Stimulated activated naive CD8-positive, alpha-beta T cell treated with anti-CD3 and anti-CD28 coated beads, Interleukin-15, amount 100 ng/mL, for 72 hours (primary cell): ENCODE measurements around the gene GAPVD1.

Experiments
- ATAC-seq: fragments of 150-1000 bp; cut with Tn5 transposase; 2 replicates; pipeline ENCODE4 v1.10.0; 2021; ENCODE audit warnings: mild to moderate bottlenecking, moderate library complexity
- DNase-seq, 2 donors: peaks; one replicate each; pipeline ENCODE4 v3.0.0; 2021 to 2022
- H3K27ac Mint-ChIP-seq, 2 donors: one replicate each; pipeline ENCODE4 v1.8.0; 2022; ENCODE audit warnings: mild to moderate bottlenecking in 2 of 2, mixed read lengths in 2 of 2, moderate library complexity in 2 of 2
- H3K27me3 Mint-ChIP-seq: one replicate; pipeline ENCODE4 v1.8.0; 2022; ENCODE audit warnings: mixed read lengths
- H3K4me1 Mint-ChIP-seq: one replicate; pipeline ENCODE4 v1.8.0; 2022; ENCODE audit warnings: mild to moderate bottlenecking, mixed read lengths
- H3K4me3 Mint-ChIP-seq, 2 donors: one replicate each; pipeline ENCODE4 v1.8.0; 2022; ENCODE audit warnings: mild to moderate bottlenecking in 2 of 2, mixed read lengths in 2 of 2, moderate library complexity in 1 of 2
- H3K9me3 Mint-ChIP-seq, 2 donors: one replicate each; pipeline ENCODE4 v1.8.0; 2022; ENCODE audit warnings: mixed read lengths in 2 of 2

Gene GAPVD1

DNA sequence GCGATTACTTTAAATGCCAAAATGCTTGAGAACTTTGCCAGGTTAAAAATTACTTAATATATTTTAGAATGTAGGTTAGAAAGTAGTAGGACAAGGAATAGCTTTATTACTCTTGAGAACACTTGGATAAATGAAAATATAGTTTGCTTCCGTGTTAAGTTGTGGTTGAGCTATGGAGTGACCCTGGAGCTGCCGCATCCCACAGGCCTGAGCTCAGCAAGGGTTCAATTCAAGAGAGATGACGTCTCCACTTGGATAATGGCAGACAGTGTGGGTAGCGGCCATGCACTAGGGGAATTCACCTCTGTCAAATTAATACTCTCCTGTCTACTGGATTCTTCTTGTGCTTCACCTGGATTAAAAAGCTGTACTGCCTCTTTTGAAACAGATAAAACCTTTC lies 105.0 kb downstream of the GAPVD1 start:
- no peak overlapping the region for H3K27ac Mint-ChIP-seq
- ATAC-seq = no peak
- H3K4me3 Mint-ChIP-seq = no peak overlapping the region
- H3K4me1 Mint-ChIP-seq = peaks cover 4% of the 10 kb centered on the region
- no peak for DNase-seq
- H3K27me3 Mint-ChIP-seq = no peaks in the 10 kb centered on the region
- no peaks in the 10 kb centered on the region for H3K9me3 Mint-ChIP-seq

DNA sequence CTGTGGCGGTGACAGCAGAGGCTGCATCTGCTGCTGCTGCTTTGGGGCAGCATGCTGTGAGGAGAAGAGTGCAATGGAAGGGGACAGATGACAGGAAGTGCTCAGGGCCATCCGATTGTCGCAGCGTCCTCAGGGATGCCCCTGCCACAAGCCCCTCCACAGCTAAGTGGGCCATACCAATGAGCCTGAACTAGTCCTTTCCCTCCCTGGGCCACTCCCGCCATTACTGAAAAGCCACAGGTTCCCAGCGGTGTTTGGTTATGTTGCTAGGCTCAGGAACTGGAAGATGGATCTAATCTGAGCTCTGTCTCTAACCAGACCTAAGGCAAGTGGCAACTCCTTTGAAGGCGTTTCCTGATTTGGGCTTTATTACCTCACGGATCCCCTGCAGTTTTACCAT lies 109.2 kb downstream of the GAPVD1 start:
- Mint-ChIP-seq H3K4me3 (no peak overlapping the region), H3K27me3 (peaks cover 15% of the 10 kb centered on the region), H3K4me1 (peaks cover 14% of the 10 kb centered on the region), H3K9me3 (no peaks in the 10 kb centered on the region), H3K27ac (peak overlapping the region; percentile 7 to 61)
- ATAC-seq (no peak), DNase-seq (no peak)

DNA sequence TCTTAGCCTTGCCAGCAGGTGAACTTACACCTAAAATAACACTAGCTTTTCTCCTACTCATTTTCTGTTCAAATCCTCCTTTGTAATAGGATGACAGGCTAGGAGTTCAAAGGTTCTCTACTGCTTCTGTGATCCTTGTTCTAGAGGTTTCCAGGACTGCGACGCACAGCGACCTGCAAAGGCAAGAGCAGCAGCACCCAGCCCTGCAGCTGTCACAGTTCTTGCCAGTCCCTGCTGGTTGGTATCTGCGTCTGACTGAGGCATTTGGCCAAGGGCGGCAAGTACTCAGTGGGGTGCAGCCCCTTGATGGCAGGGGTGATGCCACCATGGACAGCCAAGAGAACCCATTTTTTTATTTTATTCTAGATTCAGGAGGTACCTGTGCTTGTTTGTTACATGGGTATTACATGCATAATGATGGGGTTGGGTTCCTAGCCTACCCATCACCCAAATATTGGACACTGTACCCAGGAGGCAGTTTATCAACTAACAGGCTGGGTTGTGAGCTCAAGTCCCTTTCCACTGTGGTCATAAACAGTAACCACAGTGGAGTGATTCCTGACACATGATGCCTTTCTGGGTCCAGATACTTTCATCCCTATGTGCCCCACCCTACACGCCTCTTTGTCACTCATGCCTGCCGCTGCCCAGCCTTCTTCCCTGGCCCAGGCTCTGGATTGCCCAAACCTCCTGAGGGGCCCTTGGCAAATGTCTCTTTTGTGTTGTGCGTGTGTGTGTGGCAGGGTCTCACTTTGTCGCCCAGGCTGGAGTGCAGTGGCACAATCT lies 111.0 kb downstream of the GAPVD1 start:
- Mint-ChIP-seq H3K27ac (no peak overlapping the region), H3K27me3 (peaks cover 16% of the 10 kb centered on the region), H3K4me1 (peaks cover 14% of the 10 kb centered on the region), H3K9me3 (no peaks in the 10 kb centered on the region), H3K4me3 (no peak overlapping the region)
- no peak for DNase-seq
- no peak for ATAC-seq

DNA sequence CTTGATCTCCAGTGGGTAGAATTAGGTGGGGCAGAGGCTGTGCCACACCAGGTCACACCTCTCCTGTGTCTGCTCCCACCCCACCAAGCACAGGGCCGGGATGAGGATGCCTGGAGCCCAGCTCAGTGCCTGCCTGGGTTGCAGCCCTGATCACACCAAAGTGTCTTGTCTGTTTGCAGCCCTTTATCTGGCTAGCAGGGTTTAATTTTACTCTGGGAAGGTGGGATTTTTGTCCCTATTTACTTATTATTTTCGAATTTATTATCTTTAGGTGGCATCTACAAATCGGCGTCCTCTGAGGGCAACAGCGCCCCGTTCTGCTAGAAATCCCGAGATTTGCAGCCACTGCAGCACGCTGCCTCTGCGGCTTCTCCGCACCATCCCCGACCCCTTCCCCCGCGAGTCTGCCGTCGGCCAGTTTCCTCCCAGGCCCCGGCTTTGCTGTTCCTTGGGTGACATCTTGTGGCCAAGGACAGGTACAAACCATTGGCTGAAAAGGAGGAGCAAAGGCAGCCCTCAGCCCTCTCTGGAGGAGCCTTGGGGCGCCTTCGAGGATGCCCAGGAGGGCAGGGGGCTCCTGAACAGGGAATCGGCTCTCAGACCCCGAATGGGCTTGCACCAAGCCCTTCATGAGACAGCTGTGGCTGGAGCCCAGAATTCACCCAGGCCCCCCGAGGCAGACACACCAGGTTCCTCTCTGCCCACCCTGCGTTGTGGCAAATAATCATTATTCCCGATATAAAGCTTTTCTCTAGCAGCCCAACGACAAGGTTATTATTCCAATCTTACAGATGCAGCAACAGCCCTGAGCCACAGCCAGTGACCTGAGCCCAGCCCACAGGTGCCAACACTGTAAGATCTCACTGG lies 113.0 kb downstream of the GAPVD1 start:
- Mint-ChIP-seq H3K9me3 (no peaks in the 10 kb centered on the region), H3K27ac (peak overlapping the region; percentile 61 to 76), H3K4me3 (peak overlapping the region; percentile 79 to 80), H3K4me1 (peaks cover 14% of the 10 kb centered on the region), H3K27me3 (peaks cover 33% of the 10 kb centered on the region)
- peak; percentile 65 to 79 for DNase-seq
- peak; percentile 95 for ATAC-seq

DNA sequence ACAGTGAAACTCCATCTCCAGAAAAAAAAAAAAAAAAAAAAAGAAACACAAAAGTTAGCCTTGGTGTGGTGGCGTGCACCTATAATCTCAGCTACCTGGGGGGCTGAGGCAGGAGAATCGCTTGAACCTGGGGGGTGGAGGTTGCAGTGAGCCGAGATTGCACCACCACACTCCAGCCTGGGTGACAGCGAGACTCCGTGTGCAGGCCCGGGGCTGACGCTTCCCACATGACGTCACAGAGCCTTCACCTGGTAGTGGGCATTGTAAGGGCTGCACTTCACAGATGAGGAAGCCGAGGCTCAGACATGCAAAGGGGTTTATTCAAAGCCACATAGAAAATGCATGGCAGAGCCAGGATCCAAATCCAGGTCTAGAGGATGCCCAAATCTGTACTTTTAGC lies 114.2 kb downstream of the GAPVD1 start:
- Mint-ChIP-seq H3K27me3 (peaks cover 33% of the 10 kb centered on the region), H3K4me1 (peaks cover 14% of the 10 kb centered on the region), H3K9me3 (no peaks in the 10 kb centered on the region), H3K27ac (no peak overlapping the region), H3K4me3 (no peak overlapping the region)
- ATAC-seq (no peak), DNase-seq (no peak)

DNA sequence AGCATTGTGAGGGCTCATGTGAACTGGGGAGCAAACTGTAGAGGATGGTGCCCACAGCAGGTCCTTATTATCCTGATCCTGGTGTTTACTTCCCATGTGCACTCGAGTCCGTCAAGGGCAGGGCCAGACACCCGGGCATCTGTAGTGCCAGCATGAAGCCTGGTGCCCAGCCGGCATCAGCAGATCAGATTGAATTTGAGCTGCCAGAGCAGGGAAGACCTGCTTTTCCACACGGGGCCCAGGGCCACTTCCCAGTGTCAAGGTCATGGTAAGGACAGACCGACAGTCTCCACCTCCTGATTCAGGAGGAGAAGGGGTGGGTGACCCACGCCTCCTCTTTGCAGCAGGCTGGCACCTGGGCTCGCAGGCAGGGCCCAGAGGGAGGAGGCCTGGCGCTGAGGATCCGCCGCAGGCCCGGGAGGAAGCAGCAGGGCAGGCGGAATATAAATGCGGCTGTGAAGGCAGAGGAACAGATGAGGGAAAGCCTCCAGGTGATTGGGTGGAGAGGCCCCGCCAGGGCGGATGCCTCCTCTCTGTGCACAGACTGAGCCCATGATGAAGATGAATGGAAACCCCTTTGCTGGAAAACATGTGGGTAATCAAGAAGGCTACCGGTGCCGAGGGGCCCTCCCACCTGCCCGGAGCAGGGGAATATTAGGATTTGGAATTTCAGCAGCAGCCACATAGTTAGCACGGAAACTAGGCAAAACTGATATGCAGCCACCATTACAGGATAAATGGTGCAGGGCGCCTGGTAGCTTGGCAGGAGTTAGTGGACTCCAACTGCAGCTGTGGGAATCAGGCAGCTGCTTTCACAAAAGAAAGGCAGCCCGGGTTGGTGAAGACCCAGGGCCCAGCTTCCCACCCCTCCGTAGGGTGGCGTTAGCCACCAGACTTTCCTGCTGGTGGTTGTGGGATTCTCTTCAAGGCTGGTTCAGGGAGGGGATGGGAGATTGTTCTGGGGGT lies 114.9 kb downstream of the GAPVD1 start:
- ATAC-seq = no peak
- Mint-ChIP-seq H3K4me3 (no peak overlapping the region), H3K27ac (peak overlapping the region in 1 of 2 donors; percentile 19), H3K9me3 (no peaks in the 10 kb centered on the region), H3K27me3 (peaks cover 33% of the 10 kb centered on the region), H3K4me1 (peaks cover 14% of the 10 kb centered on the region)
- DNase-seq = no peak

DNA sequence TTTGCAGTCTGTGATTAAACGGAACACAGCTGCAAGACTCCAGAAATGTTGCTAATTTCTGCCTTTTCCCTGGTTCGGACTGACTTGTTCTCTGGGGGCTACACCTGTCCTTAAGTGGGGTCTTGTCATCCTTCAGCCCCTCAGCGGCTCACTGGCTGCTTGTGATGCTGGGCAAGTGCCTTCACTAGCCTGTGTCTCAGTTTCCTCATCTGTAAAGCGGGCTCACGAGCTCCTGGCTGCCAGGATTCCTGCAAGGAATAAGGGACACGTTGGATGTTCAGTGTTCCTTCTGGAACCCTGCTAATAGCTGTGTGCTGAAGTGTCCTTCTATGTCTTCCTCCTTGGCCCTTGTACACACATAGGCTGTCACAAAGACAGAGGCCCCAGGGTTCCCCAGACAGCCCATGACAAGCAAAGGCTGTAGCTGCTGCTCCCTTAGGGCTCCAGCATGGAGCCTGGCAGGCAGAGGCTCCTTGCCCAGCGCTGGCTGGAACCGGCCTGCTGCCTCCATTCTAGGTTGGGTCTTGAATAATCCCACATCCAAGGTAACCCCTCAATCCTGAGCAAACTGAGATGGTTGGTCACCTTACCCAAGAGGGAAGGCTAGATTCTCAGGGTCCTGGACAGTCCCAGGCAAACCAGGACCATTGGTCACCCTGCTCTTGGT lies 116.1 kb downstream of the GAPVD1 start:
- no peaks in the 10 kb centered on the region for H3K9me3 Mint-ChIP-seq
- H3K4me1 Mint-ChIP-seq = peaks cover 14% of the 10 kb centered on the region
- no peak overlapping the region for H3K27ac Mint-ChIP-seq
- H3K27me3 Mint-ChIP-seq = peaks cover 33% of the 10 kb centered on the region
- ATAC-seq (no peak), DNase-seq (no peak)
- no peak overlapping the region for H3K4me3 Mint-ChIP-seq

DNA sequence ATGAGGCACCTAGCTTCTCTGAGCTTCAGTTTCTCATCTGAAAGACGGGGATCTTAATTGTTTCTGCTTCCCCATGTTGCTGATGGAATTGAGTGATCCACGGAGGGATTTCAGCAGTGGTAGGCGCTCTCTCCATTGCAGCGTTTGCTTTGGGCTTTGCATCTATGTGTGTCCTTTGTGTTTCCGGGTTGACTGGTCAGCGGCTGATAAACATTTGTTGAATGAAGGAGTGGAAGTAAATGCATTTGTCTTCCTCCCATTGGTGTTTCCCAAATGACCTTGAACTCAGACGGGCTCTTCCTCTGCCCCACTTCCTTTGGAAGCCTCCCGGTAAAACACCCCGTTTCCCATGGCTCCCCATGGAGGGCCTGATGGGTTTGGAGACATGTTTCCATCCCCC lies 117.2 kb downstream of the GAPVD1 start:
- peaks cover 33% of the 10 kb centered on the region for H3K27me3 Mint-ChIP-seq
- no peak for ATAC-seq
- no peak for DNase-seq
- peaks cover 14% of the 10 kb centered on the region for H3K4me1 Mint-ChIP-seq
- no peak overlapping the region for H3K4me3 Mint-ChIP-seq
- no peaks in the 10 kb centered on the region for H3K9me3 Mint-ChIP-seq
- H3K27ac Mint-ChIP-seq = no peak overlapping the region

DNA sequence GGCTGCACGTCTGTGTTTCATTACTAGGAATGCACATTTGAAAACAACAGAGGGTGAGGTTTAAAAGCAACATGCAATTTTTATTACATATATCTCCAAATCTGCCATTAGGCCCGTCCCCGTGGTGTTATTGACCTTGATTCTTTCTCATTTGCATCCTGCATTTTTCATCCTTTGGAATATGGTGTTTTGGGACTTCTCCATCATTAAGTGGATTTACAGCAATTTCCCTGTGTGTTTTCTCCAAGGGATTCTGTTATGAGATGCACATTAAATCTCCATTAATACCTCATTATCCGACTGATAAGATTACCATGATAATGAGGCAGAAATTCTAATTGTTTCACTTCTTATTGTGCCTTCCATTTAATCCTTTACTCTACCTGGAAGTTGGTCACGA lies 117.6 kb downstream of the GAPVD1 start:
- Mint-ChIP-seq H3K4me1 (peaks cover 11% of the 10 kb centered on the region), H3K4me3 (no peak overlapping the region), H3K27ac (no peak overlapping the region), H3K27me3 (peaks cover 29% of the 10 kb centered on the region), H3K9me3 (no peaks in the 10 kb centered on the region)
- ATAC-seq (no peak), DNase-seq (no peak)

DNA sequence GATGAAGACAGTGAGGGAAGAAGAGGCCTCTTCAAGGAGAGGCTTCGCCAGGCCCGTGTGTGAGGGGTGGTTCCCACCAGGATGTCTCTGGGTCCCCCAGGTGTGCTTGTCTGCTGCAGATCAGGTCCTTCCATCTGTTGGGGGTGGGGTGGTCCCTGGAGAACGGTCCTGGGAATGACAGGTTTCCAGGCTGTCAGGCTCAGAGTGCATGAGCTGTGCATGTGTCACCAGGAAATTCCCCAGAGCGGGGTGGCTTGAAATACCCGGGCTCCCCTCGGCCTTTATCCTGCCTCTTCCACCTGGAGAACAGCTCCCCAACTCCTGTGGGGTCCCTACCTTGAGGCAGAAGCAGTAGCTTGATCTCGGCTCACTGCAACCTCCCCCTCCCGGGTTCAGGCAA lies 118.8 kb downstream of the GAPVD1 start:
- no peaks in the 10 kb centered on the region for H3K4me1 Mint-ChIP-seq
- H3K27ac Mint-ChIP-seq = no peak overlapping the region
- no peak overlapping the region for H3K4me3 Mint-ChIP-seq
- H3K9me3 Mint-ChIP-seq = no peaks in the 10 kb centered on the region
- no peak for DNase-seq
- H3K27me3 Mint-ChIP-seq = peaks cover 18% of the 10 kb centered on the region
- no peak for ATAC-seq

DNA sequence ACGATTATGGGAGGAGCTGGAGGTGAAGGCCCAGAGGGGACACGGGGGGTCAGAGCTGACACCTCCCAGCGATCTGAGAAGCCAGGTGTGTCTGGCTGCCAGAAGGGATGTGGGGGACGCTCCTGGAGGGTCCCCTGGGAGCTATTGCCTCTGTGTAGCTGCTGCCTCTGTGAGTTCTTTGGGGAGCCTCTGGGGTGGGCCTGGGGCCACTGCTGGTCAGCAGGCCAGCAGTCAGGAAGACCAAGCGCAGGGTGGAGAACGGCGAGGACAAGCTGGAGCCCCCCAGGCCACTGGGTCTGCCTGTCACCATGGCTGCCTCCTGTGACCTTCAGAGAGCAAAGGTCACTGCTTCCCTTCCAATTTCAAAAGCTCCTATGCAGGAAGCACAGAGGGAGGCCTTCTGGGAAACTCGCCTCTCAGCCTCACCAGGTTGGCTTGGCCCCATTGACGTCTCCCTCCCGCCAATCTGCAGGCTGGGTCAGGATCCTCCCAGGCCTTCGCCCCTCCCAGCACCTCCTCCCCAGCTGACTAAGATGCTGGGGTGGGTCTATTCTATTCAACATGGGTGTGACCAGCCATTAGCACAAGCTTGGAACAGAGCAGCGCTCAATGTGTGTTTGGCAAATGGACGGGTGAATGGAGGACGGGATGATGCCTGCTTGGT lies 126.4 kb downstream of the GAPVD1 start:
- ATAC-seq (no peak), DNase-seq (no peak)
- Mint-ChIP-seq H3K4me1 (no peaks in the 10 kb centered on the region), H3K27ac (peak overlapping the region in 1 of 2 donors; percentile 90), H3K4me3 (no peak overlapping the region), H3K27me3 (peaks cover 8% of the 10 kb centered on the region), H3K9me3 (no peaks in the 10 kb centered on the region)

DNA sequence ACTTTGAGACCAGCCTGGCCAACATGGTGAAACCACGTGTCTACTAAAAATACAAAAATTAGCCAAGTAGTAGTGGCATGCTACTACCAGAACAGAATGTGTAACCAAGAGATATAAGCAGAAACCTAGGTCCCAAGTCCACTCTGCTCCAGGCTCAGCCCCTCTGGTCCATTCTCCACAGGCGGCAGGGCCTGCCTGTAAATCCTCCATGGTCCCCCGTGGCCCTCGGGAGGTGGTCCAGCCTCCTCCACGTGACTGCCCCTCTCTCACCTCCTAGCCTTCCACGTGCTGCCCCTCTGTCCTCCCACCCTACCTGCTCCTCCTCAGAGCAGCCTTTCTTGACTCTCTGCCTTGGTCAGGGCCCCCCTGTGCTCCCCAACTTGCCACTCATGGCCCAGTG lies 127.4 kb downstream of the GAPVD1 start:
- DNase-seq = no peak
- Mint-ChIP-seq H3K27me3 (peaks cover 8% of the 10 kb centered on the region), H3K4me1 (no peaks in the 10 kb centered on the region), H3K4me3 (no peak overlapping the region), H3K27ac (no peak overlapping the region), H3K9me3 (no peaks in the 10 kb centered on the region)
- no peak for ATAC-seq

DNA sequence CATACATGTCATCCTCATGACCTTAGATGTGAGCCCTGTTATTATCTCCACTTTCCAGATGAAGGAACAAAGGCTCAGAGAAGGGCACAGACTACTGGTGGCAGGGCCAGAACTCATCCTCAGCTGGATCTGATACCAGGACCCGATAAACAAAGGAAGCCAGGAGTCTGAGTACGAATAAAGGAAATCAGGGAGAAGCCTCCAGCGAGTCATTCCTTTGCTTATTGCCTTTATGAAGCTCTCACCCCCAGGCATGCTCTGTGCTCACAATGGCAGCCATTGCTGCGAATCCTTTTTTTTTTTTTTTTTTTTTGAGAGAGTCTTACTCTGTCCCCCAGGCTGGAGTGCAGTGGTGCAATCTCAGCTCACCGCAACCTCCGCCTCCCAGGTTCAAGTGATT lies 130.1 kb downstream of the GAPVD1 start:
- DNase-seq = no peak
- no peaks in the 10 kb centered on the region for H3K9me3 Mint-ChIP-seq
- no peak for ATAC-seq
- H3K27ac Mint-ChIP-seq = no peak overlapping the region
- no peak overlapping the region for H3K4me3 Mint-ChIP-seq
- no peaks in the 10 kb centered on the region for H3K4me1 Mint-ChIP-seq
- H3K27me3 Mint-ChIP-seq = peaks cover 8% of the 10 kb centered on the region

DNA sequence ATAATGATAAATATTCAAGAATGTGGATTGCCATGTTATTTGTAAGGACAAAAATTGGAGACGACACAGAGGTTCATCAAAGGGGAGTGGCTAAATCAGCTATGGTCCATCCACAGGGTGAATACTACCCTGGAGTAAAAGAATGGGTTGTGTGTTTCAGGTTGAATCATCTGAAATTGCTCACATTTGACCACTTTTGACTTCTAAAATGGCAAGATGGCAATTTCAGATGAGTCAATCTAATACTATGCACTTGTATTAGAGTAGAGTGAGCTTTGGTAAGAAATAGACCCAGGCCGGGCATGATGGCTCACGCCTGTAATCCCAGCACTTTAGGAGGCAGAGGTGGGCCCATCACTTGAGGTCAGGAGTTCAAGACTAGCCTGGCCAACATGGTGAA lies 131.8 kb downstream of the GAPVD1 start:
- no peaks in the 10 kb centered on the region for H3K9me3 Mint-ChIP-seq
- ATAC-seq (peak; percentile 84), DNase-seq (no peak)
- no peak overlapping the region for H3K4me3 Mint-ChIP-seq
- peaks cover 6% of the 10 kb centered on the region for H3K4me1 Mint-ChIP-seq
- H3K27me3 Mint-ChIP-seq = no peaks in the 10 kb centered on the region
- no peak overlapping the region for H3K27ac Mint-ChIP-seq
